Stimulated activated CD4-positive, alpha-beta T cell treated with anti-CD3 and anti-CD28 coated beads, TNF-alpha, amount 100 ng/mL, for 4 hours (primary cell): Measurements from ENCODE around the gene NEDD4L.
A peak's percentile ranks its signal among the peaks of the same experiment; 100 is the strongest.
"Not testable (repeated sequence)": the region's sequence is repeated elsewhere in the genome, so short reads cannot be mapped to it uniquely, and the experiment has no call there.

Experiments used
- DNase-seq, 3 experiments: peaks; one replicate each; pipeline ENCODE4 v3.0.0-alpha.2; 2020; ENCODE audit warnings: low read depth in 3 of 3

The NEDD4L gene

DNA sequence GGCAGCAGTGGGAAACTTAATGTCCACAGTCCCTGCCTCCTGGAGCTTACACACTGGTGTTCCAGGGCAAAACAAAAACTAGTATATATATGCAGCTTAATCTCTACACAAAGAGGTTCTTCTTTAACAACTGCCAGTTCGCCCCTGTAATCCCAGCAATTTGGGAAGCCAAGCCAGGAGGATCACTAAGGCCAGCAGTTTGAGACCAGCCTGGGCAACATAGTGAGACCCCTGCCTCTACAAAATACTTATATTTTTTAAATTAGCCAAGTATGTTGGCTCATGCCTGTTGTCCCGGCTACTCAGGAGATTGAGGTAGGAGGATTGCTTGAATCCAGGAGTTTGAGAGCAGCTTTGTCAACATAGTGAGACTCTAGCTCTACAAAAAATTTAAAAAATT, 17.2 kb upstream of the NEDD4L start:
- no peak for DNase-seq

- no peak for DNase-seq
Measured at GRCh38 chr18:58027341-58027740, 16.7 kb upstream of the NEDD4L start.

- DNase-seq = no peak
Measured at GRCh38 chr18:58028109-58028784, 15.8 kb upstream of the NEDD4L start.

DNA sequence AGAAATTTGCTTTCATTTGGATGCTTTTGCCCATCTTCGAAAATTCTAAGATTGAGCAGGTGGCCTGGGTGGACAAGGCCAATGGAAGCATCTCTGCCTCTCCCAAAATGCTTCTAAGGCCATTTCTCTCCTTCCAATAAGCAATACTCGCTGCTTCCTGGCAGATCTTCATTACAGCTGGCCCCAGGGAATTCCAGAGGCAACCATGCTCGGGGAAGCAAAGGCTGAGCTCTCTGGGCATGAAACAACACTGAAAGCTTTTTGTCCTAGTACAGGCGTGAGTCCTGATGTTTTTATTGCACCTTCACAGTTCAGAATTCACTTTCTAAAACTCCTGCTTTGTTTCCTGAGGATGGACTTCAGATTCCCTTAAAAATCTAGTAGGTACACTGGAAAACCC, 11.8 kb upstream of the NEDD4L start:
- DNase-seq = no peak

GRCh38 chr18:58033216-58033615, 10.8 kb upstream of the NEDD4L start:
- no peak for DNase-seq

- DNase-seq = no peak
Measured at GRCh38 chr18:58034370-58034769, 9.7 kb upstream of the NEDD4L start.

- DNase-seq = no peak
Measured at GRCh38 chr18:58037163-58037562, 6.9 kb upstream of the NEDD4L start.

- DNase-seq = no peak
Measured at GRCh38 chr18:58038063-58038462, 6.0 kb upstream of the NEDD4L start.

DNA sequence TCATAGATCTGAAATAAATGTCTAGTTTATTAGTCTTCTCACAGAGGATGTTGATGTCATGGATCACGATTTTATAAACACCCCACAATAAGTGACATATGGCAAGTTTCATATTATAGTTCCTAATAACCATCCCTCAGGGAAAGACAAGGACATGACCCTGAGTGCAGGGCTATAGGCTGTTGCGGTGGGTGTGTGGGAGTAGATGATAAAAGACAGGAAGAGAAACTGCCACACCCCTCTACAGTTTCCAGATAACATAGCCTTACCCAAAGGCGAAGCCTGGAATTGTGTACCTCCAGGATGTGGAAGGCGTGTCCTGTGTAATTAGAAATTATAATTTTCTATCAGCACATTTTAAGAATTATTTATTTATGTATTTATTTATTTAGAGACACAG, 2.4 kb upstream of the NEDD4L start:
- no peak for DNase-seq

- DNase-seq = no peak
Measured at GRCh38 chr18:58042826-58043490, 1.1 kb upstream of the NEDD4L start.

DNA sequence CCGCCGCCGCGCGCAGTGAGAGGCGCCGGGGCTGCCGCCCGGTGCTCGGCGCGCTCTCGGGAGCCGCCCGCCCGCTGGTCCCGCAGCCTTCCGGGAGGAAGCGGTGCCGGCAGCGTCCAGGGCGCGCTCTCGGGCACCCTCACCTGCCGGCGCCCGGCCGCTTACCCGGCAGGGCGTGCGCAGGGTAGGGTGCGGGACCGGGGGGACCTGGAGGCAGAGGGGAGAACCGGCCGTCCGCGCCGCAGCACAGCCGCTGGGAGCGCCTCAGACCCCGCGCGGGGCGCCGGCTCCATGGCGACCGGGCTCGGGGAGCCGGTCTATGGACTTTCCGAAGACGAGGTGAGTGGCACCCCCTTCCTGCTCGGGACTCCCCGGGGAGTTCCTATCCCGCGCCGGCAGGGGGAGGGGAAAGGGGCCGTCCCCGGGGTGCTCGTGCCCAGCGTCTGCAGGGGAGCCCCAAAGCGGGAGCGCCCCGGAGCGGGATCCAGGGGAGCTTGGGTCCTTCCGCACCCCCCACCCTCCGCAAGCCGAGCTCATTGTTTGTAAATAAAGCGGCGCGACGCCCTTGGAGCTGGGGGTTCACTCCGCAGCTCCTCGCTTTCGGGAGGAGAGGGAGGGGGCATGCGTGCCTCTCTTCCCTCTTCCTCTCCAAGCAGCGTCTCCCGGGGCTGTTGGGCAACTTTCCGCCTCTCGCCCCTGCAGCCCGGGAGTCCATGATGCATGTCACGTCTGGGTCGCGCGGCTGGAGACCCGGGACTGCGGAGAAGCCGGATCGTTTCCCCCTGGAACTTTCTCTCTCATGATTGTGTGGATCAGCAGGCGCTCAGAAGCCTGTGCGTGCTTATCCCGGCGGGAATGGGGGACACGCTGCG, 580 bp downstream of the NEDD4L start:
- DNase-seq = peak; percentile 17 to 26 (median 23)

GRCh38 chr18:58045242-58046092, 1.4 kb downstream of the NEDD4L start:
- DNase-seq = peak in 2 of 3 experiments; percentile 13 to 27

GRCh38 chr18:58046093-58046793, 2.2 kb downstream of the NEDD4L start:
- DNase-seq = no peak

GRCh38 chr18:58046794-58047555, 2.9 kb downstream of the NEDD4L start:
- no peak for DNase-seq

DNA sequence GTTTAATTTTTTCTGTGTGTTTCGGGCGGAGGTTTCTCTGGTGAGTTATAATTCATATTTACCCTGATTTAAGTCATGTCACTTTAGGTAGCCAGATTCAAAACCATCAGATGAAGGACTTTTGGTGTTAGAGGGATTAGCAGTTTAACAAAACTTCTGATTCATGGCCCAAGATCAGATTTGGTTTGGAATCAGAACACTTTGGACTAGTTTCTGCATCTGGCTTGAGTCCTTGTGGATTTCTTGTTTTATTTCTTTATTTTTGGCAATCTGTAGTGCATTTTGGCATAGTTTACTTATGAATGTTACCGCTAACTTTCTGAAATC, 3.5 kb downstream of the NEDD4L start:
- no peak for DNase-seq

DNA sequence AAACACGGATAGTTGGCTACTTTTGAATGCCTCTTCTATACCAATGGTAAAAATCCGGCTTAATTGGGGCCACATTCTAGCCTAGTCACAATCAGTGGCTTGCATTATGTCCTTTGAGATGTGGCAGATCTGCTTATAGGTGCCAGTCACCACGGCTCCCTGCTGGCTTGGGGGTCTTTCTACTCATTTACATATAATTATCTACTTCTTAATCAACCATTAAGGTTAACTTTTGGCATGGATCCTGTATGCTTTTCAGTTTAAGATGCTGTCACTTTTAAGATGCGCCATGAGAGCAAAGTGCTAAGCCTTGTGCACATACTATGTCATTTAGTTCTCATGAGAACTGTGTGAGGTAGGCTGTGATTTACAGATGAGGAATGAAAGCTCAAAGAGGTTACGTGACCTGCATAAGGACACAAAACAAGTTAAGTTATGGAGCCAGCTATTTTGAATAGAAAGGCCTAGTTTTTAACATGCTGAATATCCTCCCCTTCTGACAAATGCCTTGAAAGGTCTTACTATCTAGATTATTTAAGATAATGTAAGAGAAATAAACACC, 4.1 kb downstream of the NEDD4L start:
- DNase-seq = no peak

- DNase-seq = no peak
Measured at GRCh38 chr18:58049000-58049688, 5.1 kb downstream of the NEDD4L start.

- not testable (repeated sequence) for DNase-seq
Measured at GRCh38 chr18:58050963-58051362, 6.9 kb downstream of the NEDD4L start.

GRCh38 chr18:58051765-58052460, 7.9 kb downstream of the NEDD4L start:
- DNase-seq = no peak
